AG09309 (cell line): ENCODE measurements around the gene DNAJB8.

ENCODE experiments used
- DNase-seq: peaks from one replicate; pipeline ENCODE4 v3.0.0-alpha.2; 2010; ENCODE audit warnings: low read depth
- H3K4me3 ChIP-seq: 2 replicates; pipeline ENCODE4 v1.5.1; 2011; ENCODE audit warnings: mild to moderate bottlenecking, low read depth, low read length, moderate library complexity; ENCODE audit not compliant: control insufficient read depth
- CTCF ChIP-seq: IDR thresholded peaks from 2 replicates; pipeline ENCODE4 v1.5.1; 2011; ENCODE audit warnings: mild to moderate bottlenecking, low read depth, low read length, inconsistent platforms; ENCODE audit not compliant: insufficient read depth, control insufficient read depth; ENCODE audit errors: missing control alignments

The DNAJB8 gene

GRCh38 chr3:128472449-128473179, 5.9 kb upstream of the DNAJB8 start:
- no peak for TF ChIP-seq CTCF
- no peak overlapping the region for H3K4me3 ChIP-seq
- DNase-seq = no peak

GRCh38 chr3:128471720-128472119, 5.0 kb upstream of the DNAJB8 start:
- no peak overlapping the region for H3K4me3 ChIP-seq
- no peak for TF ChIP-seq CTCF
- no peak for DNase-seq

- H3K4me3 ChIP-seq = no peak overlapping the region
- DNase-seq = no peak
- no peak for TF ChIP-seq CTCF
These were observed 4.4 kb upstream of the DNAJB8 start for GRCh38 chr3:128471110-128471509.

GRCh38 chr3:128470134-128470899, 3.6 kb upstream of the DNAJB8 start:
- no peak for DNase-seq
- TF ChIP-seq CTCF = no peak
- H3K4me3 ChIP-seq = no peak overlapping the region

- no peak for TF ChIP-seq CTCF
- DNase-seq = no peak
- H3K4me3 ChIP-seq = no peak overlapping the region
These were observed 2.9 kb upstream of the DNAJB8 start for GRCh38 chr3:128469556-128469955.

- no peak overlapping the region for H3K4me3 ChIP-seq
- DNase-seq = no peak
- TF ChIP-seq CTCF = no peak
These were observed 2.3 kb upstream of the DNAJB8 start for GRCh38 chr3:128468791-128469527.
